ENCODE results near the gene HECW1.

HECW1 gene

GRCh38 chr7:43441231-43442130 lies 329.0 kb downstream of the HECW1 start:
- no peak for DNase-seq

GRCh38 chr7:43443381-43443780 lies 330.9 kb downstream of the HECW1 start:
- no peak for DNase-seq

- no peak for DNase-seq
Observed at GRCh38 chr7:43444711-43445578, 332.5 kb downstream of the HECW1 start.

GRCh38 chr7:43449577-43449976 lies 337.1 kb downstream of the HECW1 start:
- no peak for DNase-seq

- no peak for DNase-seq
Observed at GRCh38 chr7:43450894-43451293, 338.4 kb downstream of the HECW1 start.

- peak; percentile 6 for DNase-seq
Observed at GRCh38 chr7:43454936-43455518, 342.6 kb downstream of the HECW1 start.

GRCh38 chr7:43456200-43456599 lies 343.8 kb downstream of the HECW1 start:
- DNase-seq, result no peak

GRCh38 chr7:43458330-43459018 lies 346.0 kb downstream of the HECW1 start:
- DNase-seq, result no peak

GRCh38 chr7:43459019-43459337 lies 346.5 kb downstream of the HECW1 start:
- DNase-seq, result no peak

- no peak for DNase-seq
Observed at GRCh38 chr7:43460733-43461348, 348.4 kb downstream of the HECW1 start.

- no peak for DNase-seq
Observed at GRCh38 chr7:43461349-43462024, 349.0 kb downstream of the HECW1 start.

GRCh38 chr7:43462836-43463235 lies 350.4 kb downstream of the HECW1 start:
- DNase-seq, result no peak

- no peak for DNase-seq
Observed at GRCh38 chr7:43463401-43463980, 351.0 kb downstream of the HECW1 start.

- DNase-seq, result no peak
Observed at GRCh38 chr7:43465581-43466554, 353.4 kb downstream of the HECW1 start.

- DNase-seq, result no peak
Observed at GRCh38 chr7:43467406-43467805, 355.0 kb downstream of the HECW1 start.

- no peak for DNase-seq
Observed at GRCh38 chr7:43467846-43468245, 355.4 kb downstream of the HECW1 start.

- DNase-seq, result no peak
Observed at GRCh38 chr7:43469051-43469450, 356.6 kb downstream of the HECW1 start.

- DNase-seq, result no peak
Observed at GRCh38 chr7:43470110-43470509, 357.7 kb downstream of the HECW1 start.

GRCh38 chr7:43475983-43476382 lies 363.5 kb downstream of the HECW1 start:
- no peak for DNase-seq

GRCh38 chr7:43476896-43477295 lies 364.4 kb downstream of the HECW1 start:
- DNase-seq, result no peak

All from DMS153 (cell line).